ENCODE measurements around the gene SLC8A1. TPM values are rescaled to one million over a fixed set of nuclear protein-coding genes. Genes with fewer than 3 reads are reported as not detected.

Gene SLC8A1
- total and polyA plus RNA-seq, 9 donors: 1.3 to 19.7 (median 7.7) TPM

- no peaks in the 10 kb centered on the region for H3K36me3 ChIP-seq
- no peaks in the 10 kb centered on the region for H3K4me1 ChIP-seq (ENCODE audit: insufficient read depth)
- TF ChIP-seq POLR2A (IDR thresholded peaks at IDR 0.05) (no peak), EP300 (IDR thresholded peaks at IDR 0.05) (no peak), CTCF (IDR thresholded peaks at IDR 0.05) (no peak)
- no peaks in the 10 kb centered on the region for H3K9me3 ChIP-seq
- no peak overlapping the region for H3K4me3 ChIP-seq
- DNase-seq: no peak
- WGBS, 3 donors: 64 to 84% (median 77%) methylated on average over 1 of the region's 1 CpG
- no peaks in the 10 kb centered on the region for H3K27me3 ChIP-seq
- intact Hi-C loops (cut with DNase I): no loop called here
- no peak overlapping the region for H3K27ac ChIP-seq
Observed at GRCh38 chr2:40360652-40361051, 91.2 kb downstream of the SLC8A1 start.

GRCh38 chr2:40359811-40360210, 92.1 kb downstream of the SLC8A1 start:
- DNase-seq: no peak
- intact Hi-C loops (cut with DNase I): no loop called here
- Histone ChIP-seq H3K36me3 (no peaks in the 10 kb centered on the region), H3K9me3 (no peaks in the 10 kb centered on the region), H3K4me1 (ENCODE audit: insufficient read depth) (no peaks in the 10 kb centered on the region), H3K27ac (no peak overlapping the region), H3K4me3 (no peak overlapping the region), H3K27me3 (no peaks in the 10 kb centered on the region)
- WGBS, 3 donors: 92 to 97% (median 92%) methylated on average over 2 of the region's 2 CpGs
- TF ChIP-seq EP300 (IDR thresholded peaks at IDR 0.05): no peak
- no peak for TF ChIP-seq POLR2A (IDR thresholded peaks at IDR 0.05)
- no peak for TF ChIP-seq CTCF (IDR thresholded peaks at IDR 0.05)

GRCh38 chr2:40358783-40359182, 93.1 kb downstream of the SLC8A1 start:
- 89 to 91% (median 91%) methylated on average over 8 of the region's 8 CpGs for WGBS, 3 donors
- DNase-seq: no peak

GRCh38 chr2:40357667-40358066, 94.2 kb downstream of the SLC8A1 start:
- Histone ChIP-seq H3K4me1 (ENCODE audit: insufficient read depth) (no peaks in the 10 kb centered on the region), H3K36me3 (no peaks in the 10 kb centered on the region), H3K4me3 (no peak overlapping the region), H3K27me3 (no peaks in the 10 kb centered on the region), H3K27ac (no peak overlapping the region), H3K9me3 (no peaks in the 10 kb centered on the region)
- DNase-seq: no peak
- intact Hi-C loops (cut with DNase I): no loop called here
- 85 to 90% (median 89%) methylated on average over 3 of the region's 3 CpGs for WGBS, 3 donors
- TF ChIP-seq EP300 (IDR thresholded peaks at IDR 0.05): no peak
- TF ChIP-seq CTCF (IDR thresholded peaks at IDR 0.05): no peak
- no peak for TF ChIP-seq POLR2A (IDR thresholded peaks at IDR 0.05)

More at GRCh38 chr2:40358783-40359182, 93.1 kb downstream of the SLC8A1 start:
- Histone ChIP-seq H3K27ac (no peak overlapping the region), H3K36me3 (no peaks in the 10 kb centered on the region), H3K9me3 (no peaks in the 10 kb centered on the region), H3K27me3 (no peaks in the 10 kb centered on the region), H3K4me1 (ENCODE audit: insufficient read depth) (no peaks in the 10 kb centered on the region), H3K4me3 (no peak overlapping the region)
- intact Hi-C loops (cut with DNase I): no loop called here
- TF ChIP-seq EP300 (IDR thresholded peaks at IDR 0.05) (no peak), POLR2A (IDR thresholded peaks at IDR 0.05) (no peak), CTCF (IDR thresholded peaks at IDR 0.05) (no peak)
